Testis (tissue), 2 donors: Measurements from ENCODE around the gene DCDC2B.

Experiments used
- CTCF ChIP-seq, 3 experiments: fragments of 450-650 bp in 2 of 3; fragments of 200-600 bp in 1 of 3; sonication (generic) in 1 of 3; IDR thresholded peaks; one replicate each; pipeline ENCODE4 v1.5.1; 2016 to 2019; ENCODE audit warnings: antibody characterized with exemption in 3 of 3, mild to moderate bottlenecking in 2 of 3, moderate library complexity in 1 of 3
- POLR2A ChIP-seq: fragments of 450-650 bp; IDR thresholded peaks from one replicate; pipeline ENCODE4 v1.6.1; 2017; ENCODE audit warnings: antibody characterized with exemption, mild to moderate bottlenecking, moderate library complexity

GRCh38 chr1:32247983-32248889 is 39.3 kb downstream of the DCDC2B start:
- peak; percentile 29 to 77 (median 66) for TF ChIP-seq CTCF (IDR thresholded peaks at IDR 0.05)
- TF ChIP-seq POLR2A, result no peak
